Upper lobe of left lung (tissue), 4 donors: Measurements from ENCODE around the gene MIGA2.

Experiments used
- CTCF ChIP-seq, 6 experiments: fragments of 450-650 bp in 4 of 6; fragments of 200-600 bp in 2 of 6; sonication (generic) in 2 of 6; IDR thresholded peaks; one replicate each; pipeline ENCODE4 v1.5.1; 2016 to 2019; ENCODE audit warnings: antibody characterized with exemption in 6 of 6
- EP300 ChIP-seq, 4 donors: sonication (generic); formaldehyde crosslinking; IDR thresholded peaks; one replicate each; pipeline ENCODE4 v1.5.1; 2017; ENCODE audit warnings: antibody characterized with exemption in 4 of 4, control low read depth in 2 of 4
- POLR2A ChIP-seq, 4 donors: fragments of 450-650 bp; IDR thresholded peaks; one replicate each; pipeline ENCODE4 v1.5.1; 2016 to 2017; ENCODE audit warnings: antibody characterized with exemption in 4 of 4, mild to moderate bottlenecking in 2 of 4
- POLR2AphosphoS5 ChIP-seq, 2 donors: sonication (generic); formaldehyde crosslinking; IDR thresholded peaks; one replicate each; pipeline ENCODE4 v1.5.1; 2017; ENCODE audit warnings: antibody characterized with exemption in 2 of 2

DNA sequence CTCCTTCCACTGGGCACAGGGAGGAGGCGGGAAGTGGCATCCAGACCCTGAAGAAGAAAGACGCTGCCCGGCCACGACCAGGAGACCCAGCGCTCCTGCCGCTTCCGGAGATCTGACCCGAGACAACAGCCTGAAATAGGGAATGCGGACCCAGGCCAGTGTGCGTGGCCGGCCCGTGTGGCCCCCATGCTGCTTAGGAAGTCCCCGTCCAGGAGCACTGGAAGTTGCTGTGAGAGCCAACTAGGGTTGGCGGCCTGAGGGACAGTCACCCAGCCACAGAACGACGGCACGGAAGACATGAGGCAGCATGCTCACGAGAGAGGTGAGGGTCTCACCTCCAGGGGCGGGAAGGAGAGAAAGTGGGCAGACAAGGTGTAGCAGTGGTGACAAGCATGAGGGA is 25.3 kb upstream of the MIGA2 start:
- TF ChIP-seq CTCF (IDR thresholded peaks at IDR 0.05) (no peak), POLR2A (IDR thresholded peaks at IDR 0.05) (no peak), POLR2AphosphoS5 (IDR thresholded peaks at IDR 0.05) (no peak), EP300 (IDR thresholded peaks at IDR 0.05) (no peak)
